ENCODE data around the gene PDE1A. TPM values are rescaled to one million over a fixed set of nuclear protein-coding genes. Genes with fewer than 3 reads are reported as not detected.

Gene PDE1A
- total RNA-seq, 1 donor from 2014 or later, result 1.9 TPM

DNA sequence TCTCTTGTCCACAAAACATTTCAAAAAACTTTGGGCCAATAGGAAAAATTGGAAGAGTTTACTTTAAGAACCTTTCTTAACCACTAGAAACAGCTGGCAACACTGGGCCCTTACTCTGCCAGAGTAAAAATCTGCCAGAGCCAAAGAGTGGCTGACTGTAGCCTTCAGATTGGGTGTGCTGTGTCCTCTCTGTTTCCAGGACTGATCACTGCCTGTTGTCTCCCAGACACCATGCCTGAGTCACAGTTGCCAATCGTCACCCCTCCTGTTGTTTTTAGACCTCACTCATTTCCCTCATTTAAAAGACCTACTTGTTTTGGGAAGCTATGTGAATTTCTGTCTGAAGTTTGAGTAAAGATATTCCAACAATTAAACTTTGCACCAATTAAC, 282.1 kb downstream of the PDE1A start:
- no peak overlapping the region for H3K4me3 Mint-ChIP-seq
- DNase-seq (ENCODE audit: low spot score in 2 of 2, unreplicated experiment in 2 of 2), result no peak
- peak overlapping the region; percentile 88 for H3K27ac Mint-ChIP-seq
- peaks cover 44% of the 10 kb centered on the region for H3K4me1 Mint-ChIP-seq
- no peaks in the 10 kb centered on the region for H3K9me3 Mint-ChIP-seq
- TF ChIP-seq, protein P1, sequence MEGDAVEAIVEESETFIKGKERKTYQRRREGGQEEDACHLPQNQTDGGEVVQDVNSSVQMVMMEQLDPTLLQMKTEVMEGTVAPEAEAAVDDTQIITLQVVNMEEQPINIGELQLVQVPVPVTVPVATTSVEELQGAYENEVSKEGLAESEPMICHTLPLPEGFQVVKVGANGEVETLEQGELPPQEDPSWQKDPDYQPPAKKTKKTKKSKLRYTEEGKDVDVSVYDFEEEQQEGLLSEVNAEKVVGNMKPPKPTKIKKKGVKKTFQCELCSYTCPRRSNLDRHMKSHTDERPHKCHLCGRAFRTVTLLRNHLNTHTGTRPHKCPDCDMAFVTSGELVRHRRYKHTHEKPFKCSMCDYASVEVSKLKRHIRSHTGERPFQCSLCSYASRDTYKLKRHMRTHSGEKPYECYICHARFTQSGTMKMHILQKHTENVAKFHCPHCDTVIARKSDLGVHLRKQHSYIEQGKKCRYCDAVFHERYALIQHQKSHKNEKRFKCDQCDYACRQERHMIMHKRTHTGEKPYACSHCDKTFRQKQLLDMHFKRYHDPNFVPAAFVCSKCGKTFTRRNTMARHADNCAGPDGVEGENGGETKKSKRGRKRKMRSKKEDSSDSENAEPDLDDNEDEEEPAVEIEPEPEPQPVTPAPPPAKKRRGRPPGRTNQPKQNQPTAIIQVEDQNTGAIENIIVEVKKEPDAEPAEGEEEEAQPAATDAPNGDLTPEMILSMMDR (IDR thresholded peaks at IDR 0.05; ENCODE audit: unreplicated experiment), result no peak
- no peaks in the 10 kb centered on the region for H3K36me3 Mint-ChIP-seq
- H3K27me3 Mint-ChIP-seq (ENCODE audit: low read depth), result peaks cover 6% of the 10 kb centered on the region

DNA sequence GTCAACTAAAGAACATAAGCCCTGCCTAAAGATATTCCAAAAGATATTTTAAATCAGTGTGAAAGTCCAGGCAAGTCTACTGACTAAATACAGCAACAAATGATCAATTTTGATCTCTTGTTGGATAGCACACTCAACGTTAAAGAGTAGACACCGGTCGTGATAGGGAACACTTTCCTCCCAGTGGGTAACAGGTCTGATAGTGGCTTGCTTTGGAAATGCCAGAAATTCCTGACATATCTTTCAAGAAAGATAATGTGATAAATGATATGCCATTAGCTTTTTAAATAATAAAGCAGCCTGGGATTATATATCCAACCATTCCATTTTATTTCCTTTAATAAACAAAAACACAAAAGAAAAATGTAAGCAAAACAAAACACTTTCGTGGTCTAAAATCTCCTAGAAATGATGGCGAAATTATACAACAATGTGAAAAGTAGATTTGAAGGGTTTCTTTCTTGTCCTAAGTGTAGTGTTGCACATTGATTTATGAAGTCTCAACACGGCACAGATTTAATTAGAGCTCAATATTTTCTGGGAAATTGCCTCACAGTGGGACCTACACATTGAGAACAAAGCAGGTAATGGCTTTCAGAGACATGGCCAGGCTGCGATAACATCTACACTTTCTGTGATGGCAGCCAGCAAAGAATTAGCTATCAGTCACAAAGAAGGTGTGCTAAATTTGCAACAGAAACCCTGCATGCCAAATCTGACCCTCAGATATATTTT, 282.6 kb downstream of the PDE1A start:
- TF ChIP-seq, protein P1 (IDR thresholded peaks at IDR 0.05; ENCODE audit: unreplicated experiment), result no peak
- Mint-ChIP-seq H3K9me3 (no peaks in the 10 kb centered on the region), H3K4me1 (peaks cover 44% of the 10 kb centered on the region)

DNA sequence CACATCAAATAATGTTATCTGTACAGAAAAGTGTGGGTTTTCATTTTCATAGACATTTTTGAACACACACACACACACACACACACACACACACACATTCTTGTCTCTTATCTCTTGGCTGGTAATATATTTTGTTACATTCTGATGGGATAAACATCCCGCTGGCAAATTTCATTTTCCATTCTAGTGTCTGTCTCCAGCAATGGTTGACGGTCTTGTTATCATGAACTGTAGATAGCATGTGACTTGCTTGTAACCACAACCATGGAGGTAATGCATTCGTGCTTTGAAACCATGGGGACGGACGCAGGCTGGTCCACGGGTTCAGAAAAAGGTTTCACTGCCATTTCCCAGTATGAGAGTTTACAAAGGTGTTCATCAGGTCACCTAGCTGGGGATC, 284.8 kb downstream of the PDE1A start:
- TF ChIP-seq, protein P1 (IDR thresholded peaks at IDR 0.05; ENCODE audit: unreplicated experiment), result no peak
- no peak overlapping the region for H3K4me3 Mint-ChIP-seq
- DNase-seq (ENCODE audit: low spot score in 2 of 2, unreplicated experiment in 2 of 2), result no peak
- H3K4me1 Mint-ChIP-seq, result peaks cover 48% of the 10 kb centered on the region
- H3K27me3 Mint-ChIP-seq (ENCODE audit: low read depth), result no peaks in the 10 kb centered on the region
- H3K27ac Mint-ChIP-seq, result peak overlapping the region; percentile 87
- no peaks in the 10 kb centered on the region for H3K9me3 Mint-ChIP-seq
- no peaks in the 10 kb centered on the region for H3K36me3 Mint-ChIP-seq

More for the DNA sequence above, 282.6 kb downstream of the PDE1A start:
- no peak overlapping the region for H3K4me3 Mint-ChIP-seq
- no peaks in the 10 kb centered on the region for H3K36me3 Mint-ChIP-seq
- no peak for DNase-seq (ENCODE audit: low spot score in 2 of 2, unreplicated experiment in 2 of 2)
- H3K27me3 Mint-ChIP-seq (ENCODE audit: low read depth), result peaks cover 6% of the 10 kb centered on the region
- peak overlapping the region; percentile 88 for H3K27ac Mint-ChIP-seq

DNA sequence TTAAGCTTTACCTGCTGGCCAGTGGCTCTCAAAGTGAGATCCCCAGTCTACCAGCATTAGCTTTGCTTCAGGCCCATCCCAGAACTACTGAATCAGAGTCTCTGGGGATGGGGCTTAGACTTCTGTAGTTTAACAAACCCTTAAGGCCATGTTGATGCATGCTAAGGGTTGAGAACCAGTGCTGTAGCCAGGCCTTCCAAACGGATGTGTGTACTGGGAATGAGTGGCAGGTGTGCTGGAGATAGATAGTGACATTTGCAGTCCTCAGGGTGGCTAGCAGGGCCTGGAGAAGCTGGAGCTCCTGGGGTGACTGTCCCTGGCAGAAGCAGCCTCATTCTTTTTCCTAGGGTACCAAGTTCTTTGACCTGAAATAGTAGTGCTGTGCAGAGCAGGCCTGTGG, 292.6 kb downstream of the PDE1A start:
- Mint-ChIP-seq H3K4me3 (no peak overlapping the region), H3K36me3 (no peaks in the 10 kb centered on the region), H3K9me3 (no peaks in the 10 kb centered on the region), H3K27ac (no peak overlapping the region), H3K4me1 (peaks cover 38% of the 10 kb centered on the region), H3K27me3 (ENCODE audit: low read depth) (no peaks in the 10 kb centered on the region)
- TF ChIP-seq, protein P1 (IDR thresholded peaks at IDR 0.05; ENCODE audit: unreplicated experiment), result no peak
- no peak for DNase-seq (ENCODE audit: low spot score in 2 of 2, unreplicated experiment in 2 of 2)

GRCh38 chr2:182133195-182133891, 293.5 kb downstream of the PDE1A start:
- no peak overlapping the region for H3K27ac Mint-ChIP-seq
- no peaks in the 10 kb centered on the region for H3K9me3 Mint-ChIP-seq
- H3K27me3 Mint-ChIP-seq (ENCODE audit: low read depth), result no peaks in the 10 kb centered on the region
- TF ChIP-seq, protein P1 (IDR thresholded peaks at IDR 0.05; ENCODE audit: unreplicated experiment), result no peak
- DNase-seq (ENCODE audit: low spot score in 2 of 2, unreplicated experiment in 2 of 2), result no peak
- H3K4me1 Mint-ChIP-seq, result peaks cover 43% of the 10 kb centered on the region
- H3K4me3 Mint-ChIP-seq, result no peak overlapping the region
- H3K36me3 Mint-ChIP-seq, result no peaks in the 10 kb centered on the region

All from mesothelial cell of epicardium (in vitro differentiated cells).